OCI-LY7 (cell line): ENCODE measurements around the gene SLC25A29.

Experiments used
- EZH2phosphoT487 ChIP-seq: fragments of 200-600 bp; sonication (generic); IDR thresholded peaks from 2 replicates; pipeline ENCODE4 v1.6.1; 2018; ENCODE audit warnings: low read depth, borderline replicate concordance, mild to moderate bottlenecking, mixed run types, antibody characterized with exemption, low read length, moderate library complexity, mixed read lengths
- TF ChIP-seq, protein P1 (sequence below): fragments of 200-600 bp; sonication (generic); conservative IDR thresholded peaks from 2 replicates; pipeline ENCODE4 v1.5.1; 2014; ENCODE audit warnings: mild to moderate bottlenecking, antibody characterized with exemption, low read length, moderate library complexity, mixed read lengths

DNA sequence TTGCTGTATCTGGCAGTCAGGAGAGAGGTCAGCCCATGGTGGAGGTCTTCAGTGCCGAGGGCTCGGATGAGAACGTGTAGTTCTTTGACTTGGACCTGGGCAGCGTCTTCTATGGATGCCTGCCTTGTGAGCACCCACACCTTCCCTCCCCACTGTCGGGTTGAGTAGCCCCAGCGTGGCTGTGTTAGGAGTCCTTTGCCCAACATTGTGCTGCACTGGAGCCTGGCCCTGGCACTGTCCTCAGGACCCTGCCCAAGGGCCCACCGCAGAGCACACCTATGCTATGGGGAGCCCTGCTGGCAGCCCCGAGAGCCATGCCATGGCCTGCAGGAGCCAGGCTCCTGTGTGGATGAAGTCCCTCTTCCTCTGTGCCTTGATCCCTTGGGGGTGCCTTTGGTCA lies 26.7 kb downstream of the SLC25A29 start:
- TF ChIP-seq, protein P1, sequence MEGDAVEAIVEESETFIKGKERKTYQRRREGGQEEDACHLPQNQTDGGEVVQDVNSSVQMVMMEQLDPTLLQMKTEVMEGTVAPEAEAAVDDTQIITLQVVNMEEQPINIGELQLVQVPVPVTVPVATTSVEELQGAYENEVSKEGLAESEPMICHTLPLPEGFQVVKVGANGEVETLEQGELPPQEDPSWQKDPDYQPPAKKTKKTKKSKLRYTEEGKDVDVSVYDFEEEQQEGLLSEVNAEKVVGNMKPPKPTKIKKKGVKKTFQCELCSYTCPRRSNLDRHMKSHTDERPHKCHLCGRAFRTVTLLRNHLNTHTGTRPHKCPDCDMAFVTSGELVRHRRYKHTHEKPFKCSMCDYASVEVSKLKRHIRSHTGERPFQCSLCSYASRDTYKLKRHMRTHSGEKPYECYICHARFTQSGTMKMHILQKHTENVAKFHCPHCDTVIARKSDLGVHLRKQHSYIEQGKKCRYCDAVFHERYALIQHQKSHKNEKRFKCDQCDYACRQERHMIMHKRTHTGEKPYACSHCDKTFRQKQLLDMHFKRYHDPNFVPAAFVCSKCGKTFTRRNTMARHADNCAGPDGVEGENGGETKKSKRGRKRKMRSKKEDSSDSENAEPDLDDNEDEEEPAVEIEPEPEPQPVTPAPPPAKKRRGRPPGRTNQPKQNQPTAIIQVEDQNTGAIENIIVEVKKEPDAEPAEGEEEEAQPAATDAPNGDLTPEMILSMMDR = no peak
- no peak for TF ChIP-seq EZH2phosphoT487
